Colonic mucosa (tissue), 4 donors: Measurements from ENCODE around the gene MTX1. TPM values are rescaled to one million over a fixed set of nuclear protein-coding genes. Genes with fewer than 3 reads are reported as not detected.
A peak's percentile ranks its signal among the peaks of the same experiment; 100 is the strongest.

Experiments
- DNase-seq: peaks from one replicate; pipeline ENCODE4 v3.0.0-alpha.2; 2020
- H3K27ac ChIP-seq: fragments of 200-600 bp; one replicate; pipeline ENCODE4 v1.8.0; 2021
- H3K27me3 ChIP-seq: fragments of 200-600 bp; one replicate; pipeline ENCODE4 v1.8.0; 2021
- H3K36me3 ChIP-seq: fragments of 200-600 bp; one replicate; pipeline ENCODE4 v1.8.0; 2021
- H3K4me1 ChIP-seq: fragments of 200-600 bp; one replicate; pipeline ENCODE4 v1.8.0; 2021; ENCODE audit warnings: mild to moderate bottlenecking
- H3K4me3 ChIP-seq: fragments of 200-600 bp; one replicate; pipeline ENCODE4 v1.8.0; 2021
- H3K9ac ChIP-seq, 2 donors: one replicate each; pipeline ENCODE4 v1.7.0; 2013; ENCODE audit warnings: control low read depth in 2 of 2, low read depth in 2 of 2, low read length in 2 of 2
- H3K9me3 ChIP-seq: fragments of 200-600 bp; one replicate; pipeline ENCODE4 v1.8.0; 2021
- intact Hi-C: fragments of 100-400 bp; cut with DNase I; formaldehyde crosslinking; loops from one replicate; pipeline ENCODE4 v1.14.1; 2022
- total RNA-seq, 2 donors: library from RNA; stranded (reverse); fragmentation: NEBNext Ultra II Directional in 1 of 2; extraction: Animal tissue kit (Norgen Biotek cat#: 25700) in 1 of 2; gene quantifications; one replicate each; pipeline ENCODE4 v1.2.1, GENCODE V29; 2021
- TF ChIP-seq, protein P1 (sequence below): fragments of 200-600 bp; IDR thresholded peaks from one replicate; pipeline ENCODE4 v1.8.0; 2022; ENCODE audit warnings: antibody characterized with exemption, mild to moderate bottlenecking
- donor health status: healthy.
- donor health status: DM: no; HTN: no; CAD: no.
- donor health status: DM: no; HTN: no; CAD: no.

Gene MTX1
- total RNA-seq, 2 donors from 2014 or later: 37.5 to 55.8 TPM

DNA sequence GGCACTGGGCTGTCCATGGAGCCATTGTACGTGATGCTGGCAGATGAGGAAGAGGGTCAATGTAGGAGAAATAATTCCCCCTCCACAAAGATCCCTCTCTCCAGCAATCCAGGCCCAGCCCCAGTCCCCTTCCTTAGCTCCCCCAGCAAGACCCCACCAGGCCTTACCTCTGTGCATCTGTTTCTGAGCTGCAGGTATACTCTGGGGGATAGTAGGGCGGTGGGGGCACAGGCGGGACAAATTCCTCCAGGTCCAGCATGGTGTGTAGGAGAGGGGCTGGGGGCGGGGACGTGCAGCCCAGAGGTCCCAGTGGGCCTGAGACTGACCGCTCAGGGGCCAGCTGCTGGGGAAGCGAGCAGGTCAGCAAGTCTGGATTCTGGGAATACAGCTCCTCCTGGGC, 43.1 kb downstream of the MTX1 start:
- Histone ChIP-seq H3K9me3 (no peaks in the 10 kb centered on the region), H3K27ac (no peak overlapping the region), H3K27me3 (no peaks in the 10 kb centered on the region), H3K9ac (no peak overlapping the region), H3K36me3 (no peaks in the 10 kb centered on the region), H3K4me3 (no peak overlapping the region), H3K4me1 (peaks cover 12% of the 10 kb centered on the region)
- DNase-seq: no peak
- intact Hi-C loops: loop anchor here (2.0 to 5.0 kb wide), 2 partner anchors 71 to 341 kb away; partner anchors contain the start of gene RUSC1
- TF ChIP-seq, protein P1, sequence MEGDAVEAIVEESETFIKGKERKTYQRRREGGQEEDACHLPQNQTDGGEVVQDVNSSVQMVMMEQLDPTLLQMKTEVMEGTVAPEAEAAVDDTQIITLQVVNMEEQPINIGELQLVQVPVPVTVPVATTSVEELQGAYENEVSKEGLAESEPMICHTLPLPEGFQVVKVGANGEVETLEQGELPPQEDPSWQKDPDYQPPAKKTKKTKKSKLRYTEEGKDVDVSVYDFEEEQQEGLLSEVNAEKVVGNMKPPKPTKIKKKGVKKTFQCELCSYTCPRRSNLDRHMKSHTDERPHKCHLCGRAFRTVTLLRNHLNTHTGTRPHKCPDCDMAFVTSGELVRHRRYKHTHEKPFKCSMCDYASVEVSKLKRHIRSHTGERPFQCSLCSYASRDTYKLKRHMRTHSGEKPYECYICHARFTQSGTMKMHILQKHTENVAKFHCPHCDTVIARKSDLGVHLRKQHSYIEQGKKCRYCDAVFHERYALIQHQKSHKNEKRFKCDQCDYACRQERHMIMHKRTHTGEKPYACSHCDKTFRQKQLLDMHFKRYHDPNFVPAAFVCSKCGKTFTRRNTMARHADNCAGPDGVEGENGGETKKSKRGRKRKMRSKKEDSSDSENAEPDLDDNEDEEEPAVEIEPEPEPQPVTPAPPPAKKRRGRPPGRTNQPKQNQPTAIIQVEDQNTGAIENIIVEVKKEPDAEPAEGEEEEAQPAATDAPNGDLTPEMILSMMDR: no peak

DNA sequence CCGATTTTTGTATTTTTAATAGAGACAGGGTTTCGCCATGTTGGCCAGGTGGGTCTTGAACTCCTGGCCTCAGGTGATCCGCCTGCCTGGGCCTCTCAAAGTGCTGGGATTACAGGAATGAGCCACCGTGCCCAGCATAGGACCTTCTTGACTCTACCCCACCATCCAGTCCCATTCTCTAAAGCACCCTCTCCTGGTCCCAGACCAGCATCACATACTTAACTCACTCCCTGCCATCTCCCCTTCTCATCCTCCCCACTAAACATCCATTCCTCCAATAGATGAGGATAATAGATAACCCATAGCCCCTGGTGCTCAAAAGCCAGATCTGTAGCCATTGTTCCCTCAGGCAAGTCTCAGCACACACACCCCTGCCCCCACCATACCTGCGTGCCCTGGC, 44.7 kb downstream of the MTX1 start:
- Histone ChIP-seq H3K9me3 (no peaks in the 10 kb centered on the region), H3K9ac (peak overlapping the region in 1 of 2 donors; percentile 47), H3K4me1 (peaks cover 12% of the 10 kb centered on the region), H3K27me3 (no peaks in the 10 kb centered on the region), H3K27ac (no peak overlapping the region), H3K36me3 (no peaks in the 10 kb centered on the region), H3K4me3 (no peak overlapping the region)
- intact Hi-C loops: loop anchor here (5.0 kb wide), 1 partner anchor 69 kb away; the partner anchor contains the start of gene RUSC1
- DNase-seq: no peak
- TF ChIP-seq, protein P1: no peak

DNA sequence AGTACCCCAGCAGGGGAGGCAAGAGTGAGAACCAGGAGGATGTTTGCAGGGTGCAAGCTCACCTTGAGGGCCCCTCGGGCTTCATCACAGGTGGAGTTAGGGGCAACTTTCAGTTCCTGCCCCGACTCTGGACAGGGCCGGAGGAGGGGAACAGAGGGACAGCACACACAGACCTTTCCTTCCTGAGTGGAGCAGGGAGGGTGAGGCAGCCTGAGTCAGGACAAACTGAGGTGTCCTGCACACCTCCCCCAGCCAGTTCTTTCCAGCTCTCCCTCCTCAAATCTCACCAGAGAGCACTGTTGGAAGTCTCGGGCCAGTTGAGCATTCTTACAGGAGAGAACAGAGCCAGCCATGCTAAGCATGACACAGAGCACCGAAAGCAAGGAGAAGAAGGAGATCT, 45.3 kb downstream of the MTX1 start:
- no peaks in the 10 kb centered on the region for H3K27me3 ChIP-seq
- H3K27ac ChIP-seq: no peak overlapping the region
- H3K9me3 ChIP-seq: no peaks in the 10 kb centered on the region
- H3K4me3 ChIP-seq: peak overlapping the region; percentile 86
- no peaks in the 10 kb centered on the region for H3K36me3 ChIP-seq
- H3K4me1 ChIP-seq: peaks cover 12% of the 10 kb centered on the region
- TF ChIP-seq, protein P1: no peak
- no peak for DNase-seq
- intact Hi-C loops: loop anchor here (5.0 kb wide), 1 partner anchor 69 kb away; the partner anchor contains the start of gene RUSC1
- peak overlapping the region in 1 of 2 donors; percentile 89 for H3K9ac ChIP-seq

DNA sequence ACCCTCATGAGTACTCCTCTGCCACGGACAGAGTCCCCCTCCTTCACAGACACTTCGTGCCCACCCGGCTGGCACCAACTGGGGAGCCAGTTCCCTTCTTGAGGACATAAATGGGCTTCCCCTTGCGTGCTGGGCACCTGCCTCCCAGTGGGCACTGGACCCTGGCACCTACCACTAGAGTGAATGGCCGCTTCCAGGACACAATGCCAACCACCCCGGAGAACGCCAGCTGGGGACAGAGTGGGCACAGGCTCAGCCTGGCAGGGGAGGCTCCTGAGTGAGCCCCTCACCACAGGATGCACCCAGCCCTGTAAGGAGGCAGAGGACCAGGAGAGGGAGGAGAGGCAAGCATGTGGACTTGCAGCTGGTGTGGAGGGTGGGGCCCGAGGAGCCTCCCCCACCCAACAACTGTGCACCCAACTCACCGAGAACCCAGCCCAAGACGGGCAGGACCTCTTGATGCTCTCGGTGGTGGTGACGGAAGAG, 45.8 kb downstream of the MTX1 start:
- Histone ChIP-seq H3K9me3 (no peaks in the 10 kb centered on the region), H3K9ac (peak overlapping the region; percentile 65 to 89), H3K36me3 (no peaks in the 10 kb centered on the region), H3K27me3 (no peaks in the 10 kb centered on the region), H3K27ac (peak overlapping the region; percentile 96), H3K4me1 (peaks cover 12% of the 10 kb centered on the region), H3K4me3 (peak overlapping the region; percentile 86)
- intact Hi-C loops: loop anchor here (5.0 kb wide), 1 partner anchor 68 kb away; the partner anchor contains the start of gene RUSC1
- no peak for DNase-seq
- TF ChIP-seq, protein P1: no peak

DNA sequence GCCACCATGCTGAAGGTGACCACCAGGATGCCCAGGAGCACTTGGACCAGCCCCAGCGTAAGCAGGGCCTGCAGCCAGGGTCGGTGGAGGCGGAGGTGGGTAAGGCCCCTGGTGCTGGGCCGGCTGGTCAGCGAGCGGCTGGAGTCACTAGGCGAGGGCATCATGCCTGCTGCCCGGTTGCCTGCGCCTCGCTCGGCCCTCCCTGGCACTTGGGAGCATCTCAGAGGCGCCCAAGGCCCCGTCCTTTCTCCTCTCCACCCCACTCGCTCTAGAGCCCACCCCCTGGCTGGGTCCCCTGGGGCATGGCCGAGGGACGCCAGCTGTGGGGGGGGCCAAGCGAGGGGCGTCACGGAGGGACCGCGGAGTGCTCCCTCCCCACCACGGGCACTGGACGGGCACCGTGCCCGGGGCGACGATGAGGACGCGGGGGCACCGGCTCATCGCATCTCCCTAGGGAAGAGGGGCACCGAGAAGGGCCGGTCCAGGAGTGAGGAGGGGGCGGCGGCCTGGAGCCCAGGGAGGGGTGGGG, 46.3 kb downstream of the MTX1 start:
- H3K27me3 ChIP-seq: no peaks in the 10 kb centered on the region
- peak overlapping the region; percentile 65 to 89 for H3K9ac ChIP-seq
- peak overlapping the region; percentile 96 for H3K27ac ChIP-seq
- H3K4me1 ChIP-seq: peaks cover 12% of the 10 kb centered on the region
- H3K4me3 ChIP-seq: peak overlapping the region; percentile 86
- intact Hi-C loops: loop anchor here (5.0 kb wide), 1 partner anchor 68 kb away; the partner anchor contains the start of gene RUSC1
- DNase-seq: no peak
- no peaks in the 10 kb centered on the region for H3K9me3 ChIP-seq
- no peaks in the 10 kb centered on the region for H3K36me3 ChIP-seq
- TF ChIP-seq, protein P1: no peak
